Cardiac muscle cell (in vitro differentiated cells and primary cell): Measurements from ENCODE around the gene ATN1. TPM values are rescaled to one million over a fixed set of nuclear protein-coding genes. Genes with fewer than 3 reads are reported as not detected.

Experiments
- DNase-seq, 2 donors: peaks; one replicate each; pipeline versions ENCODE4 v3.0.0 to v3.0.0-alpha.2; 2010 to 2017; ENCODE audit warnings: low read depth in 1 of 2, low spot score in 1 of 2
- H3K27ac ChIP-seq: fragments of 200-600 bp; sonication (generic); 2 replicates; pipeline ENCODE4 v1.5.1; 2016
- H3K27me3 ChIP-seq: fragments of 200-600 bp; sonication (generic); 2 replicates; pipeline ENCODE4 v1.6.0; 2016; ENCODE audit warnings: control low read depth
- H3K36me3 ChIP-seq: fragments of 200-600 bp; sonication (generic); 2 replicates; pipeline ENCODE4 v1.5.1; 2016; ENCODE audit warnings: control low read depth
- H3K4me1 ChIP-seq: fragments of 200-600 bp; sonication (generic); 2 replicates; pipeline ENCODE4 v1.8.1; 2017; ENCODE audit warnings: low read depth, mild to moderate bottlenecking, mixed run types
- H3K4me3 ChIP-seq: fragments of 200-600 bp; sonication (generic); 2 replicates; pipeline ENCODE4 v1.5.1; 2016; ENCODE audit warnings: mild to moderate bottlenecking
- H3K9me3 ChIP-seq: fragments of 200-600 bp; sonication (generic); 2 replicates; pipeline ENCODE4 v1.5.1; 2017; ENCODE audit warnings: low read depth, mild to moderate bottlenecking, control low read depth
- polyA plus RNA-seq: library from polyadenylated mRNA; unstranded; fragments of >200 nt; fragmentation: Nextera tagmentation; extraction: Ambion mirVana; gene quantifications from 2 replicates; pipeline ENCODE4 v1.2.1, GENCODE V29; 2016
- total RNA-seq: library from RNA; depleted of rRNA; stranded (reverse); fragments of >200 nt; gene quantifications from 2 replicates; pipeline ENCODE4 v1.2.3, GENCODE V29; 2016
- TF ChIP-seq, protein P1 (sequence below): IDR thresholded peaks from 2 replicates; pipeline ENCODE4 v1.5.1; 2012; ENCODE audit warnings: low read depth, mild to moderate bottlenecking, low read length

ATN1 gene
- total and polyA plus RNA-seq, 2 experiments from 2014 or later, result 22.8 to 46.4 TPM

GRCh38 chr12:6960593-6961277 lies 33.0 kb downstream of the ATN1 start:
- Histone ChIP-seq H3K27ac (no peak overlapping the region), H3K4me1 (peaks cover 13% of the 10 kb centered on the region), H3K36me3 (peaks cover 6% of the 10 kb centered on the region), H3K4me3 (no peak overlapping the region), H3K27me3 (no peaks in the 10 kb centered on the region), H3K9me3 (no peaks in the 10 kb centered on the region)
- TF ChIP-seq, protein P1, sequence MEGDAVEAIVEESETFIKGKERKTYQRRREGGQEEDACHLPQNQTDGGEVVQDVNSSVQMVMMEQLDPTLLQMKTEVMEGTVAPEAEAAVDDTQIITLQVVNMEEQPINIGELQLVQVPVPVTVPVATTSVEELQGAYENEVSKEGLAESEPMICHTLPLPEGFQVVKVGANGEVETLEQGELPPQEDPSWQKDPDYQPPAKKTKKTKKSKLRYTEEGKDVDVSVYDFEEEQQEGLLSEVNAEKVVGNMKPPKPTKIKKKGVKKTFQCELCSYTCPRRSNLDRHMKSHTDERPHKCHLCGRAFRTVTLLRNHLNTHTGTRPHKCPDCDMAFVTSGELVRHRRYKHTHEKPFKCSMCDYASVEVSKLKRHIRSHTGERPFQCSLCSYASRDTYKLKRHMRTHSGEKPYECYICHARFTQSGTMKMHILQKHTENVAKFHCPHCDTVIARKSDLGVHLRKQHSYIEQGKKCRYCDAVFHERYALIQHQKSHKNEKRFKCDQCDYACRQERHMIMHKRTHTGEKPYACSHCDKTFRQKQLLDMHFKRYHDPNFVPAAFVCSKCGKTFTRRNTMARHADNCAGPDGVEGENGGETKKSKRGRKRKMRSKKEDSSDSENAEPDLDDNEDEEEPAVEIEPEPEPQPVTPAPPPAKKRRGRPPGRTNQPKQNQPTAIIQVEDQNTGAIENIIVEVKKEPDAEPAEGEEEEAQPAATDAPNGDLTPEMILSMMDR, result peak; percentile 25
- DNase-seq, result peak in 1 of 2 donors; percentile 51

DNA sequence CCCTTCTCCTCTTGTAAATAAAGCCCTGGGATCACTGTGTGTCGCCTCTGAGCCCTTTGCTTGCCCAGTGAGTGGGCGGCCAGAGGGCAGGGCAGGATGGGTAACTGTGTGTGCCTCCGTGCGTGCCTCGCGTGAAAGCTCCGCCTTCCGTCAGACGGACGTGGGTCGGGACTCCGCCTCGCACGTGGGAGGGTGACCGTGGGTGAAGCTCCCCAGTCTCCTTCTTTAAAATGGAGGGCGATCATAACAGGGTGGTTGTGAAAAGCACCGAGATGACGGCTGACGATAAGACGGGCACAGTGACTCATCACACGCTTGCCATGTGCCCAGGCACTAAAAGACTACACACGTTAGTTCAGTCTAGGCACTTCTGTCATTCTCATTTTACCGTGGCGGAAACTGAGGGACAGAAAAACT lies 33.5 kb downstream of the ATN1 start:
- no peak overlapping the region for H3K27ac ChIP-seq
- DNase-seq, result peak in 1 of 2 donors; percentile 62
- no peaks in the 10 kb centered on the region for H3K9me3 ChIP-seq
- peaks cover 11% of the 10 kb centered on the region for H3K36me3 ChIP-seq
- H3K4me1 ChIP-seq, result peaks cover 13% of the 10 kb centered on the region
- no peak overlapping the region for H3K4me3 ChIP-seq
- TF ChIP-seq, protein P1, result no peak
- no peaks in the 10 kb centered on the region for H3K27me3 ChIP-seq

- H3K4me1 ChIP-seq, result peaks cover 13% of the 10 kb centered on the region
- H3K4me3 ChIP-seq, result no peak overlapping the region
- peak overlapping the region; percentile 48 for H3K27ac ChIP-seq
- no peaks in the 10 kb centered on the region for H3K9me3 ChIP-seq
- no peaks in the 10 kb centered on the region for H3K27me3 ChIP-seq
- peak; percentile 81 to 83 for DNase-seq
- H3K36me3 ChIP-seq, result peaks cover 16% of the 10 kb centered on the region
- TF ChIP-seq, protein P1, result peak; percentile 71
Measured at GRCh38 chr12:6961695-6962284, 34.0 kb downstream of the ATN1 start.

GRCh38 chr12:6962285-6963015 lies 34.7 kb downstream of the ATN1 start:
- Histone ChIP-seq H3K4me3 (no peak overlapping the region), H3K36me3 (peaks cover 22% of the 10 kb centered on the region), H3K27ac (peak overlapping the region; percentile 48), H3K4me1 (peaks cover 13% of the 10 kb centered on the region), H3K9me3 (no peaks in the 10 kb centered on the region), H3K27me3 (no peaks in the 10 kb centered on the region)
- peak in 1 of 2 donors; percentile 9 for DNase-seq
- TF ChIP-seq, protein P1, result no peak

DNA sequence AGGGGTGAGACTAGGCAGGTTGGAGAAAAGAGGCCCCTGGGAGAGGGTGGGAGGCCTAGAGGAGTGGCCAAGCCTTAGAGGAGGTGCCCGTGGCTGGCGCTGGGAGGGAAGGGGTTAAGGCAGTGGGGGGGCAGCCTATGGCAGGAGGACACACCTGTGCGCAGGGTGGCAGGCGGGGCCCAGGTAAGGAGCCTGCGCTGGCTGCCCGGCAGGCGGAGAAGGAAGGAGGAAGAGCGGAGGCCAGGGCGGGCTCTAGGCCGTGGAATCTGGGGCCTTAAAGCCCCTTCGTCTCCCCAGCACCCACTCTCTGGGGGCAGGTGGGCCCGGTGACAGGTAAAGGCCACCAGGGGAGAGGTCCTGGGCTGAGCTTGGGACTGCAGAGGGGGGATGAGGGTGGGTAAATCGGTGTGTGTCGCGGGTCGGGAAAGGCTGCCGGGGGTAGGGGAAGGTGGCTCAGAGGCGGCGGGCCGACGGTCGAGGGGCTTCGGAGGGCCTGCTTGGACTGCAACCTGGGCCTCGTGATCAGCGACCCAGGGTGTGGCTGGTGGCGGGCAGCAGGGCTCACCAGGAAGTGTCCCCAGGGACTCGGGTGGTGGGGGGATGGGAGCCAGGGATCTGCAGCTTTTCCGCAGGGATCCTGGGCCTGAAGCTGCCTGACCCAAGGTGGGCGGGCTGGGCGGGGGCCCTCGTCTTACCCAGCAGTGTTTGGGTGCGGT lies 35.4 kb downstream of the ATN1 start:
- TF ChIP-seq, protein P1, result no peak
- H3K9me3 ChIP-seq, result no peaks in the 10 kb centered on the region
- no peak overlapping the region for H3K27ac ChIP-seq
- no peak for DNase-seq
- no peak overlapping the region for H3K4me3 ChIP-seq
- H3K4me1 ChIP-seq, result peaks cover 13% of the 10 kb centered on the region
- H3K27me3 ChIP-seq, result no peaks in the 10 kb centered on the region
- H3K36me3 ChIP-seq, result peaks cover 29% of the 10 kb centered on the region
